RWPE2 (cell line): ENCODE data around the gene CT83.

Experiments
- ATAC-seq: fragments of 200-7000 bp; cut with Tn5 transposase; 3 replicates; pipeline ENCODE4 v1.9.1; 2021; ENCODE audit warnings: low read depth
- DNase-seq: peaks from one replicate; pipeline ENCODE4 v3.0.0-alpha.2; 2020; ENCODE audit warnings: low spot score
- H3K27ac ChIP-seq: fragments of 450-650 bp; 2 replicates; pipeline ENCODE4 v1.5.1; 2017; ENCODE audit warnings: mild to moderate bottlenecking; ENCODE audit not compliant: poor library complexity, severe bottlenecking
- H3K27me3 ChIP-seq: fragments of 250-450 bp; sonication (Bioruptor Pico); 2 replicates; pipeline ENCODE4 v1.5.1; 2021; ENCODE audit warnings: mild to moderate bottlenecking, moderate library complexity; ENCODE audit not compliant: insufficient read depth, poor library complexity, severe bottlenecking
- H3K36me3 ChIP-seq: fragments of 250-450 bp; sonication (Bioruptor Pico); 2 replicates; pipeline ENCODE4 v1.5.1; 2020; ENCODE audit warnings: low read depth, mild to moderate bottlenecking, moderate library complexity
- H3K4me1 ChIP-seq: fragments of 250-450 bp; sonication (Bioruptor Pico); 2 replicates; pipeline ENCODE4 v1.5.1; 2021; ENCODE audit warnings: mild to moderate bottlenecking, moderate library complexity; ENCODE audit not compliant: insufficient read depth, poor library complexity, severe bottlenecking
- H3K4me3 ChIP-seq: fragments of 250-450 bp; sonication (Bioruptor Pico); 2 replicates; pipeline ENCODE4 v1.5.1; 2021; ENCODE audit warnings: mild to moderate bottlenecking, moderate library complexity; ENCODE audit not compliant: severe bottlenecking
- H3K9me3 ChIP-seq: fragments of 250-450 bp; sonication (Bioruptor Pico); 2 replicates; pipeline ENCODE4 v1.5.1; 2021; ENCODE audit warnings: mild to moderate bottlenecking, moderate library complexity; ENCODE audit not compliant: severe bottlenecking
- CTCF ChIP-seq: fragments of 450-650 bp; IDR thresholded peaks from one replicate; pipeline ENCODE4 v1.5.1; 2017; ENCODE audit warnings: mild to moderate bottlenecking, moderate library complexity; ENCODE audit not compliant: poor library complexity, severe bottlenecking

Gene CT83

DNA sequence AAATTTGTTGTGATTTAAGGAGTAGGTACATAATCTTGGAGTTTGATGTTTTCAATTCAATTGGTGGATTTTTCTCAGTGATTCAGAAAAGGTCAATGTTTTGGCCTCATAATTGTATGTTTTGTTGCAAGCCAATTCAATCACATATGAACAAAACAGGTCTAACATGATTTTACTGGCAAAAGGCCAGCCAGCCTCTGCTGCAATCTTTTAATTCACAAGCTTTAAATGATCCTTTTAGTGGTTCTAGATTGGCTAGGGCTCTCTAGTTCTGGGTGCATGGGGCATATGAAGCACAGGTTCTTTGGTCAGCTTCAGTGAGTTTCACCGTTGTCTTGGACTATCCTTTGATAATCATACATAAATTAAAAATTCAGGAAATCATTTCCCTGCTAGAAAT is 45.6 kb downstream of the CT83 start:
- ATAC-seq, result no peak
- no peak for TF ChIP-seq CTCF
- Histone ChIP-seq H3K27ac (no peak overlapping the region), H3K9me3 (no peaks in the 10 kb centered on the region), H3K4me3 (no peak overlapping the region), H3K4me1 (no peaks in the 10 kb centered on the region), H3K27me3 (no peaks in the 10 kb centered on the region), H3K36me3 (no peaks in the 10 kb centered on the region)
- DNase-seq, result no peak

DNA sequence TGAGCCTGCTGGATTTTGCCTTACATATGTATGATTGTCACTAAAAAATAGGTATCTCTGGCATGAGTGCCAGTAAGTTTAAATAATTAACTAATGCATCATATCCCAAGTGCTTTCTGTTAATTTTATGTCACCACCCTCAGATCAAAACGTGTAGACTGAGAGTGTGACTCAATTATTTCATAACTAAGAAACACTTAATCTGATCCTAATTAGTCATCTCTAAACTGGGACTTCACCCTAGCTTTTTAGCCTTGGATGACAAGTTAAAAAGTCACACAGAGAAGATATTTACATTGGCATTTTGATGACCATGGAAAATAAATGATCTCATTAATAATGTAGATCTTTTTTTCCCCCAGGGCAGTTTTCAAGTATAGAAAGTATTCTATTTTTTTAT is 49.5 kb downstream of the CT83 start:
- H3K4me1 ChIP-seq, result no peaks in the 10 kb centered on the region
- ATAC-seq, result no peak
- no peaks in the 10 kb centered on the region for H3K9me3 ChIP-seq
- no peaks in the 10 kb centered on the region for H3K27me3 ChIP-seq
- no peaks in the 10 kb centered on the region for H3K36me3 ChIP-seq
- no peak overlapping the region for H3K4me3 ChIP-seq
- no peak for DNase-seq
- TF ChIP-seq CTCF, result no peak
- H3K27ac ChIP-seq, result no peak overlapping the region
